Breast epithelium (tissue), 3 donors: Measurements from ENCODE around the gene CHD1L.

Experiments
- CTCF ChIP-seq, 3 donors: fragments of 450-650 bp; IDR thresholded peaks; one replicate each; pipeline ENCODE4 v1.5.1; 2016 to 2017; ENCODE audit warnings: antibody characterized with exemption in 3 of 3, mild to moderate bottlenecking in 3 of 3, moderate library complexity in 3 of 3
- POLR2A ChIP-seq: fragments of 450-650 bp; IDR thresholded peaks from one replicate; pipeline ENCODE4 v1.6.1; 2016; ENCODE audit warnings: antibody characterized with exemption, mild to moderate bottlenecking, moderate library complexity
- POLR2AphosphoS5 ChIP-seq, 3 donors: sonication (generic); formaldehyde crosslinking; IDR thresholded peaks; one replicate each; pipeline ENCODE4 v1.6.1; 2017; ENCODE audit warnings: antibody characterized with exemption in 3 of 3

GRCh38 chr1:147236448-147236847 lies 6.0 kb upstream of the CHD1L start:
- TF ChIP-seq CTCF (IDR thresholded peaks at IDR 0.05) (no peak), POLR2AphosphoS5 (IDR thresholded peaks at IDR 0.05) (no peak), POLR2A (no peak)
